ENCODE data around the gene GRM5. TPM values are rescaled to one million over a fixed set of nuclear protein-coding genes. Genes with fewer than 3 reads are reported as not detected.
"Not testable (repeated sequence)": the region's sequence is repeated elsewhere in the genome, so short reads cannot be mapped to it uniquely, and the experiment has no call there.

Gene GRM5
- polyA plus RNA-seq, 4 donors: 0.09 to 0.42 (median 0.18) TPM

- not testable (repeated sequence) for DNase-seq (ENCODE audit: low read depth in 4 of 4, low spot score in 3 of 4)
These were observed 220.8 kb downstream of the GRM5 start for GRCh38 chr11:88844941-88845340.

DNA sequence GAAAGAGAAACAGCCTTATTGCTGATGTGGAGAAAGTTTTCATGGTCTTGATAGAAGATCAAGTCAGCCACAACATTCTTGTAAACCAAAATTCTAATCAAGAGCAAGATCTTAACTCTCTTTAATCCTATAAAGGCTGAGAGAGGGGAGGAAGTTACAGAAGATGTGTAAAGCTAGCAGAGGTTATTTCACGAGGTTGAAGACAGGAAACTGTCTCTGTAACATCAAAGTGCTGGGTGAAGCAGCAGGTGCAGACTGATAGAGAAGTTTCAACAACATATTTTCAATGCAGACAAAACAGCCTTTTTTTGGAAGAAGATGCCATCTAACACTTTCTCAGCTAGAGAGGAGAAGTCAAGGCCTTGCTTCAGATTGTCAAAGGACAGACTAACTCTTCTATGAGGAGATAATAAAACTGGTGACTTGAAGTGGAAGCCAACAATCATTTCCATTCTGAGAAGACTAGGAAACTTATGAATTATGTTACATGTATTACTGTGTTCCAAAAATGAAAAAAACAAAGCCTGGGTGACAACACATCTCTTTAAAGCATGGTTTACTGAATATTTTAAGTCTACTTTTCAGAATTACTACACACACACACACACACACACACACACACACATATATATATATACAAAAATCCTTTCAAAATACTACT lies 221.9 kb downstream of the GRM5 start:
- DNase-seq (ENCODE audit: low read depth in 4 of 4, low spot score in 3 of 4): not testable (repeated sequence)

GRCh38 chr11:88838139-88838538 lies 227.6 kb downstream of the GRM5 start:
- DNase-seq (ENCODE audit: low read depth in 4 of 4, low spot score in 3 of 4): not testable (repeated sequence)

GRCh38 chr11:88835709-88836108 lies 230.1 kb downstream of the GRM5 start:
- DNase-seq (ENCODE audit: low read depth in 4 of 4, low spot score in 3 of 4): not testable (repeated sequence)

DNA sequence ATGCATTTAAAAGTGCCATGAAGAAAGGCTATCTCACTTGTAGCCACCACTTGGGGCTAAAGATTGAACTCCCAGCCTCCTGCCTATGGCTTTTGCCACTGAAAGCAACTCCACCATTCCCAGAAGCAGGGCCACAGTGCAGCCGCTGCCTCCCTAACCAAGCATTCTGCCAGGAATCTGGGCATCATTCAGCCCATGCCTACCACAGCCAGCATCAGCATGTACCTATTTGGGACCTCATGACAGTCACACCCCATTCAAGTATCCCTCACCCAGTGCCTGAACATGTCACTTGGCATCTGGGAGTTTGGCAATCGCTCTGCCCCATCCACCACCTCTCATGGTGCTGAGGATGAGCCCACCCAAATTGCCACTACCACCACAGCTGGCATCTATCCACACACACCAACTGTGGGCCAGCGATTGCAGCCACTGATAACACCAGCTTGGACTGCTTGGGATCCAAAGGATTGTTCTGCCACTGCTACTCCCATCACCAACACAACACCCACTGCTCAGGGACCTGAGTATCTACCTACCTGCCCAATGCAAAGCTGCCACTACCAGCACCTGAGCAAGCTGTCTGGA lies 234.4 kb downstream of the GRM5 start:
- DNase-seq (ENCODE audit: low read depth in 4 of 4, low spot score in 3 of 4): no peak

GRCh38 chr11:88827018-88827676 lies 238.6 kb downstream of the GRM5 start:
- peak in 1 of 4 donors; percentile 1 for DNase-seq (ENCODE audit: low read depth in 4 of 4, low spot score in 3 of 4)

GRCh38 chr11:88819616-88820015 lies 246.2 kb downstream of the GRM5 start:
- DNase-seq (ENCODE audit: low read depth in 4 of 4, low spot score in 3 of 4): no peak

- no peak for DNase-seq (ENCODE audit: low read depth in 4 of 4, low spot score in 3 of 4)
These were observed 246.8 kb downstream of the GRM5 start for GRCh38 chr11:88818978-88819377.

DNA sequence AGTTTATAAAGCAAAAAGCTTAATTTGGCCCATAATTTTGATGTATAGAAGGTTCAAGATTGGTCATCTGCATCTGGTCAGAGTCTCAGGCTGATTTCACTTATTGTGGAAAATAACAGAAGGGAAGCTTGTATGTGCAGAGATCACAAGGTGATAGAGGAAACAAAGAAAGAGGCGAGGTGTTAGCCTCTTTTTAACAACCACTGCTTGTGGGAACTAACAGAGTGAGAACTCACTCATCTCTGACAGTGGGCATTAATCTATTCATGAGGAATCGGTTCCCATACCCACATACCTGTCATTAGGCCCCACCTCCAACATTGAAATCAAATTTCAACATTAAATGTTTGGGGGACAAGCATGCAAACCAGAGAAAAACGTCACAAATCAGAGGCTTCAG lies 250.3 kb downstream of the GRM5 start:
- DNase-seq (ENCODE audit: low read depth in 4 of 4, low spot score in 3 of 4): no peak

DNA sequence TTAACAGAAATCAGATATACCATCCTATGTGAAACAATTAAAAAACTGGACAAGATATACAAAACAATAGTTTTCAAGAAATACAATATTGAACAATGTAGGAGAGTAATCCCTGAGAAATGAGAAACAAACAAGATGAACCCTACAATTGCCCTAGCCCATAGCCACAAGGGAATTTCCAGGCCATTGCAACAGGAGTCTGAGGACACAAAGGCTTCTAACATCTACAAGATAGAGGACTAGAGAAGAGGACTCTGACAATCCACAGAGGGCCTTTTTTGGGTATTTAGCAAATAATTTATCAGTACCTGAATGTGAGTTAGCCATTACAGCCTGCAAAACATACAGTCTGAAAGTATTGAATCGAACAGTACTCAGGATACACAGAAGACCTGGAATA lies 251.7 kb downstream of the GRM5 start:
- no peak for DNase-seq (ENCODE audit: low read depth in 4 of 4, low spot score in 3 of 4)

DNA sequence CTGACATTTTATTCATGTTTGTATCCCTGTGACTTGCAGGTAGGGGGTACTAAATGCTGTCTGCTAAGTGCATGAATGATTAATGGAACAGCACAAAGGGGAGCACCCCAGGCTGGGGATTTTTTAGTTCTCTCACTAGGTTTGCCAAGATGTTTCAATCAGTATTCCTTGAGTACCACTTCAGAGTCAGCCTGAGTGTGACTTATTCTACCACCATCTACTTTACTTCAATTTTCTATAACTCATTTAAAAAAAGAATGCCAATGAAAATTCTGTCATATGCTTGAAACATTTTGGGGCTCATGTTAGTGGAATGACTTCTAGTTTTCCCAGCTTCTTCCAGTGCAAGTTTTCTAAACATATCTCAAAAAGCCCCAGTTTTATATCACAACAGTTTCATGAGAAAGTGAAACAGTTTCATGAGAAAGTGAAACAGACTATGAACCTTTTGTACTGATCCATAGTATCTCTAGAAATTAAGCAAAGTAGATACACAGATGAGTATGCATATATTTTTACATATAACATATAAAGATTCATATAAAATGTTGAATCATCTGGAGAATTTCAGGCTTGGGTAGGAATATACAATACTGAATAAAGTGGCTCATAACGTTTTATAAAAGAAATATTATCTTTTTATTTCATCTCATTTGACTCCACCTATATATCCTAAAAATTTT lies 252.4 kb downstream of the GRM5 start:
- no peak for DNase-seq (ENCODE audit: low read depth in 4 of 4, low spot score in 3 of 4)

DNA sequence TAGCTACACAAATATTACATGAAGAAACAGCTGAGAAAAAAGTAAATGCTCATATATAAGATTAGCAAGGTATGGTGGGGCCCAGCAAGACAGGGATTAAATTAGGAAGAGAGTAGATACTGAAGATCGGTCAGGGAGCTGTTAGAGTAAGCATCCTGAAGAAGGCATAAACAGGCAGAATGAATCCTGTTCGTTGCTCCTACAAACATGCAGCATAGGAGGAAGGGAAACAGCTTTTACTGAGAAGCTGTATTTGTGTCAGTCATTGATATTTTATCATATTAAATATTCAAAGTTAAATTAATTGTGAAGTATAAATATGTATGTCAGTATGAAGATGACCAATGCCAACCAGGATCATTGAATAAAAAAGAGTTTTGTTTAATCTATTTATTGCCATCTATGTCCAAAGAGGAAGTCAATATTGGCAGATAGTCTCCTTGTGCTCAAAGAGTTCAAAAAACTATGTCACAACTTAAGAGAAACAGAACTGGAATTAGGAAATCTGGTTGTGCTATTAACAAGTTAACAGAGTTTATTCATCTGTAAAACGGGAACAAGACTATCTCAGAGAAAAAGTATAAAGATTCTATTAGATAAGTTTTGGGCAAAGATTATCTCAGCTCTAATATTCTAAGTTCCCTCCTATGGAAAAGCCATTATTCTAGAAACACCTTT lies 255.2 kb downstream of the GRM5 start:
- no peak for DNase-seq (ENCODE audit: low read depth in 4 of 4, low spot score in 3 of 4)

GRCh38 chr11:88809126-88809525 lies 256.7 kb downstream of the GRM5 start:
- DNase-seq (ENCODE audit: low read depth in 4 of 4, low spot score in 3 of 4): no peak

DNA sequence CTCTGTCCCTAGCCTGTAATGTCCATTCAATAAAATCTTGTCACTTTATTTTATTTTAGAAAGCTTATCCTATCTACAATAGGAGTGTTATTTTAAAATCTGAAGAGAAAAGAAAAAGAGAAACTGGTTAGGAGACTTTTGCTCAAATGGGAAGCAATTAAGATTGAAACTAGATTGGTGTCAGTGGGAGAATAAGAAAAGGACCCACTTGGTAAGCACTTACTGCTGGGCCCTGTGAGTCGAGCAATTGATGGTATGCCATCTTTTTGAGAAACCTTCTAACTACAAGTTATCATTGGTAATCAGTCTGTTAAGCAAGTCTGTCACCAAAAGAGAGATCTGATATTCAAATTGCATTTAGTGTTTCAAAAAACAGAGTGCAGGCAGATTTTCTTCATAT lies 258.4 kb downstream of the GRM5 start:
- DNase-seq (ENCODE audit: low read depth in 4 of 4, low spot score in 3 of 4): no peak

DNA sequence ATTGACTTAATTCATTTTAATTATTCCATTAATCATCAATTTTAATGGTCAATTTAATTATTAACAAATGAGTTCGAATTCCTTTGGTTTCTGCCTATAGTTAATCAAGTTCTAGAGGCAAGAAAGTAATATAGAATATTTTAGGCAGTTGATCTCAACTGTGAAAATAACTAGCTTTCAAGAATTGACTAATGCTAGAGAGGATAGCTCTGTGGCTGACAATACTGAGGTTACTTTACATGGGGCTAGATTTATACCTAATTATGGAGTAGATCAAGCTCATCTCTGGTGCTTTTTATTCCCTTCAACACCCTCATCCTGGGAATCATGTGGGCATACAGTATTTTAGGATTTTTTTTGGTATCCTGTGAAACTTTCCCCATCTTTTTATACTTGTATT lies 259.4 kb downstream of the GRM5 start:
- no peak for DNase-seq (ENCODE audit: low read depth in 4 of 4, low spot score in 3 of 4)

GRCh38 chr11:88801484-88802123 lies 264.2 kb downstream of the GRM5 start:
- no peak for DNase-seq (ENCODE audit: low read depth in 4 of 4, low spot score in 3 of 4)

GRCh38 chr11:88799771-88800500 lies 265.8 kb downstream of the GRM5 start:
- DNase-seq (ENCODE audit: low read depth in 4 of 4, low spot score in 3 of 4): no peak

DNA sequence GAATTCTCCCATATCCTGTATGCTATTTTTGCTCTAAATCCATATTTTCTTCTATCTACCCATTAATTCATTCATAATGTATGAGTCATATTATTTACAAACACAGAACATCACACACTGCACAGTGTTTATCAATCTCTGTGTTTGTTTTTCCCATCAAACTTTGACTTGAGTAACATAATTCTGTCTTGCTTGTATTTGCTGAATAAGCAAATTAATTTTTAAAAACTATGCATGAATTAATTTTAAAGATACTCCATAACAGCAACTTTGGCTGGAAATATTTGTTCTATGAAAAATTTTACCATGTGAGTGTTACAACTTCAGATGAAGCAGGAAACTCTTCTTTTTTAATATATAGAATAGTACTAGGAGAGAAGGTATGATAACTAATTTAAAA lies 275.6 kb downstream of the GRM5 start:
- no peak for DNase-seq (ENCODE audit: low read depth in 4 of 4, low spot score in 3 of 4)

DNA sequence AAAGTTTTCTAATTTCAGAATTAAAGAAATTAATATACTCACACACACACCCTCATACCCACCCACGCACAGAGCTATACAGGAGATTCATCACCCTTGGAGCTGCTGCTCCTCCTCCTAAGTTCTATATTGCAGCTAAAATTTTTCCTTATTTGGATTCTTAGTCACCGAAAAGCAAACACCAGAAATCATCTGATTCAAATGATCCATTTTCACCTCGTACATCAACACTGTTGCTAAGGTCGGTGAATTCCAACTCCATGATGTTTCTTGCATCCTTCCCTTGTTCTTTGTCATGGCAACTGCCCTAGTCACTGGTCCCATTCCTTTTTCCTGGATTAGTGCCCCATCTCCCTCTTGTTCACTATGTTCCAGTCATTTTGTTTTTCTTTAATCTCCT lies 286.2 kb downstream of the GRM5 start:
- no peak for DNase-seq (ENCODE audit: low read depth in 4 of 4, low spot score in 3 of 4)

Data from right renal pelvis (tissue), 4 donors.